ENCODE results near the gene AHDC1.

The AHDC1 gene

DNA sequence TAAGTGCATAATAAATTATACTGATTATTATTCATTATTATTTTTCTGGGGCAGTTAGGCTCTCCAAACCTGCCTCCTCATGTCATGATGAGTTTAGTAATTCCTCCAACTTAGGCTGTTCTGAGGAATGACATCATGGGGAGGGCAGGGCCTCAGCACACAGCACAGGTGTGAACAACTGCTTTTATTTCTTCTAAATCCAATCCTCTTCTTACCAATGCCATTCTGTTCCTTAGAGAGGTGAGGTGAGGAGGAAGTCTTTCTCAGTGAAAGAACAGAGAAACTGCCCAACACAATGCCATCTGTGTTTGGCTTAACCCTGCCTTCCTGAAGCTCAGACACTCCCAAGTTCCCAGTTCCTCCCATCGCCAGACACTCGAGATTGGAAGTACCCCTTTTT lies 68.6 kb downstream of the AHDC1 start:
- DNase-seq (ENCODE audit: low read depth in 4 of 4, low spot score in 1 of 4) = no peak

GRCh38 chr1:27531959-27532685 lies 71.8 kb downstream of the AHDC1 start:
- no peak for DNase-seq (ENCODE audit: low read depth in 4 of 4, low spot score in 1 of 4)

- no peak for DNase-seq (ENCODE audit: low read depth in 4 of 4, low spot score in 1 of 4)
Measured at GRCh38 chr1:27530192-27530591, 73.8 kb downstream of the AHDC1 start.

DNA sequence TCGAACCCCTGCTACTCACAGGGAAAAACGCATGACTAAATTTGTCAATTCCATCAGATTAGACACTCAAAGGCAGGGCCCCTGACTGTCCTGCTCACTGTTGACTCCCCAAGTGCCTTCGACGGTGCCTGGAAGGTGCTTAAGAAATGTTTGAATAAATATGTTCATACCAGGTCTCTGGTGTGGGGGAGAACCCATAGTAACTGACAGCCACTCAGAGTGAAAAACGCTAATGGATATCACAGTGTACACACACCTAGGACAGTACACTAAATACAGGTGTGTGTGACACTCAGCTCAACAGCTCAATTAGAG lies 74.3 kb downstream of the AHDC1 start:
- DNase-seq (ENCODE audit: low read depth in 4 of 4, low spot score in 1 of 4) = no peak

DNA sequence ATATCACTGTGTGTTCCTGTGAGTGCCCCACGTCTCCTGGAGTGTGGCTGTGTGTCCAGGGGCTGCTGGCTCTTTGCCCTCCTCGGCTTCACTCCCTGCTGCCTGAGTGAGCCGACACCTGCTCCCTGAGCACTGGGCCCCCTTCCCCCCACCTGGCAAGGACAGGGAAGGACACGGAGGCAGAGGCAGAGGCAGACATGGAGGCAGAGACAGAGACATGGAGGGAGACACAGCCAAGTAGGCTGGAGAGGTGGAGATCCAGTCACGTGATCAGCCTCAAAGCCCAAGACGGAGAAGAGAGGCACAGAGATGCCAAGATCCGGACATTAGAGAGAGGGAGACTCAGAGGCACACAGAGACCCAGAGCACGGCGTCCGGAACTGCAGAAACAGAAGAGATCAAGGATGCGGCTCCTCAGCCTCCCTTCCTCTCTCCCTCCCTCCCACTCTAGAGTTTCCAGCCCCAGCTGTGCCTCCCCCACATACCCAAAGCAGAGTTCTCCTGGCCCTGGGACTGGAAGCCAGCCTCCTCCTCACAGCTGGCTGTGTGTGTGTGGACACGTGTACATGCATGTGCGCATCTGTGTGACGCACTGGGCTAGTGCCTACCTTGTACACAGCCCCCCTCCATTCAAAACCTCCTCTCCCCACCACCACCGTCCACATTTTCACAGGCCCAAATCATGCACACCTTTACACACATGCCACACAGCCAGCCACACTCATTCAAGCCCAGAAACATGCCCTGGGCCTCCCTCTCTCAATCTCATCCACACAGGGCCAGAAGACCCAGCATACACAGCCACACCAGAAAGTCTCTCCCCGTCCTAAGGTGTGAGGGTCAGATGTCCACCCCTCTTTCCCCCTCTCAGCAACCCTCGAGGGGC lies 74.9 kb downstream of the AHDC1 start:
- DNase-seq (ENCODE audit: low read depth in 4 of 4, low spot score in 1 of 4) = no peak

GRCh38 chr1:27527890-27528817 lies 75.8 kb downstream of the AHDC1 start:
- DNase-seq (ENCODE audit: low read depth in 4 of 4, low spot score in 1 of 4) = peak in 1 of 4 experiments; percentile 30

DNA sequence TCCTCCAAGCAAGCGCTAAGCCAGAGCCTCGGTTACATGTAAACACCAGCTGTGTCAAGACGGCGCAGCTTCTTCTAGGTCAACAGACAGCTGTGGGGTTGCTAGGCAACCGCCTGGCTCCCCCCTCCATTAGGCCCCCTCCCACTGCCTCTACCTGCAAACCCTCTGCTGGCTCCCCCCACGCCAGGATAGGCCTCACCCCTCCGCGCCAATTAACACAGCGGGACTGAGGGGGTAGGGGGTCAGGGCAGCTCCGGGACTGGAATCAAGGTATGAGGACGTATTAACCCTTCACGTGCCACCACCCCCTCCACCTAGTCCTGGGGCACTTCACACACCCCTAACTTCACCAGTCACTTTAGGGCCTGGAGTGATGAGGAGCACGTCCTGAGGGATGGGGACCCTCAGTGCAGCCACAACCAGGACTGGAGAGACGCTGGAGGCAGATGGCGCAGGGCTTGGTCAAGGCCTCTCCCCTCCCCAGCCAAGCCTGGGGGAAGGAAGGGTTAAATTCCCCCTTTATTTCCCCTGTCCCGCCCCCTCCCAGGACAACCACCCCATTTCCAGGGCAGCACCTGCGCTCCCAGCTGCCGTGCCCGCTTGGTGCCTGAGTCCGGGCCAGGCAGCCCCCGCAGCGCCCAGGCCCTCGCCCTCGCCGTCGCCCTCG lies 76.6 kb downstream of the AHDC1 start:
- DNase-seq (ENCODE audit: low read depth in 4 of 4, low spot score in 1 of 4) = no peak

GRCh38 chr1:27526569-27527222 lies 77.2 kb downstream of the AHDC1 start:
- no peak for DNase-seq (ENCODE audit: low read depth in 4 of 4, low spot score in 1 of 4)

GRCh38 chr1:27525296-27526272 lies 78.4 kb downstream of the AHDC1 start:
- DNase-seq (ENCODE audit: low read depth in 4 of 4, low spot score in 1 of 4) = peak in 1 of 4 experiments; percentile 71

DNA sequence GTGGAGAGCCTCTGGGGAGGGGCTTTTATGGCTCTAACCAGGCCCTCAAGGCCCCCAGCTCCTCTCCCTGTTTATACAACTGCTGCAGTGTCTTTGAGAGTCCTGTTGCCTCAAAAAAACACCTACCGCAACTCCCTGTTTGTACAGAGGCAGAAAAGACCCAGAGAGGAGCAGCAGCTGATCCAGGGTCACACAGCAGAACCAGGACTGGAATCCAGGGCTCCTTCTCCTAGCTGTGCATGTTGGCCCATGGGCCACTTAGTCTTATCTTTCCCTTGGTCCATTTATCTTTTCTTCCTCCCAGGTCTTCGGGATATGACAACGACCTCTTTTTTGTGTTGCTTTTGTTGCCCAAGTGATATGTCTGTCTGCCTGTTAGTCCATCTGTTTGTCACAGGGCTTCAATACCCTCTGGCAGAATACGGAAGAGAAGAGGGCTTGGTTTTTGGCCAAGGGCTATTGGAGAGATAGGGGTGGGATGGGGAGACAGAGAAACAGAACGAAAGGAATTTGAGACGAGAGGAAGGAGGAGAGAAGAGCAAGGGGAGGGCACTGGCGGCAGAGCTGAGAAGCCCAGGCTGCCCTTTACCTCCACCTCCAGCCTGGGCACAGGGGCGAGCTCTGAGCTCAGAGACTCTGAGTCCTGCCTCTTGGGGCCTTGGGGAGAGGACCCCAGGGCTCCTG lies 80.5 kb downstream of the AHDC1 start:
- DNase-seq (ENCODE audit: low read depth in 4 of 4, low spot score in 1 of 4) = no peak

DNA sequence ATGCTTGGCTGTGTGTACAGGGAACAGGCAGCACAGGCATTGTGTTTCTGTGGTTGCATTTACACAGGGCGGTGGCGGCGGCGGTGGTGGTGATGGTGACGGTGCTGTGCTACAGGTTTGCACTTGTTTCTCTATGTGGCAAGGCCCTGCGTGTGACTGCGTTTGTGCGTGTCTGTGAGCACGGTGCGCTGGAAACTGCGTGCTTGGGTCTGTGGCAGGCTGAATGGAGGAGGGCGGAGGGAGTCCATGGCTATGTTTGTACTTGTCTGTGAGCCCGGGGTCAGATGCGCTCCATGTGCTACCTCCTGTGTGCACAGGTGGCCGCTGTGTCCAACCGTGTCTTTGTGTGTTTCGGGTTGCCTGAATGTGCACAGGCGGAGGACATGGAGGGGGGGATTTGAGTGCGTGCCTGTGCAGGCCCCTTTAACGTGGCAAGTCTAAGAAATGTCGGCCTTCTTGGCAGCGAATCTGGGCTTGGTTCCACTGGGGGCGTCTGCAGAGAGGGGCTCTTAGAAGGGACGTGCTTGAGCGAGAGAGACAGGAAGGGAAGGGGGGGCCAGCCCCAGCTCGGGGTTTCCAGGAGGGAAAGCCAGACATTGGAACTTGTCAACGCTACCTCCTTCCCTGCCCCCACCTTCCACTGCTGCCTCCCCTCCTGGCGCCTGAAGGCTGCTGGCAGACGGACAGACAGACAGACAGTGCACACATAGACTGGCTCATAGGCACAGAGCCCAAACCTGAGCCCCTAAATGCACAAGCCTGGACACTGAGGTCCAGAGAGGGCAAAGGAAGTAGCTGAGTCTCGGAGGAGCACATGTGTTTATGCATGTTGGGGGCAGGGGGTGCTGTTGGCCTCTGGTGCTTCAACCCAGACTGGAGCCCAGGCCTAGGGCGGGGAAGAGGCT lies 81.3 kb downstream of the AHDC1 start:
- peak in 2 of 4 experiments; percentile 59 to 66 for DNase-seq (ENCODE audit: low read depth in 4 of 4, low spot score in 1 of 4)

DNA sequence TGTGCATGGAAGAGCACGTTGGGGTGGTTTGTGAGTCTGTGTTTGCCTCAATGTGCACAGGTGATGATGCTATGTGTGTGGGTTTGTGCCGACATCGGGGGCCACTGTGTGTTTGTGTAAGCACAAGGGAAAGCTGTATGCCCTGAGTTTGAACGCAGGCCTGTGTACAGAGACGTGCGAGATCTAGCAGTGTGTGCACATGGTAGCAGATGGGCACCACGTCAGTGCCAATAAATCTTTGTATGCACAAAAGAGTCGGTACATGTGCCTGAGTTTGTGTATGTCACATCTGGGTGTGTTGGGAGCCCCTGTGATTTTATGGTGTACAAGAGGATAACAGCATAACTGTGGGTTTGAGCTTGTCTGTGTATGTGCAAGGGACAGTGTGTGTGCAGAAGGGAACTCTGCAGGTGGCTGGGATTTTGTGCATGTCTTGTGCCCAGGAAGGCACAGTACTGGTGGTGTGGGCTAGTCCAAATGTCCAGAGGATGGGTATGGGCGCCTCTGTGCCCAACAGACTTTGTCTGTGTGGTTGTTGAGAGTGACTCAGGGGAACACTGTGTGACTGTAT lies 82.0 kb downstream of the AHDC1 start:
- no peak for DNase-seq (ENCODE audit: low read depth in 4 of 4, low spot score in 1 of 4)

DNA sequence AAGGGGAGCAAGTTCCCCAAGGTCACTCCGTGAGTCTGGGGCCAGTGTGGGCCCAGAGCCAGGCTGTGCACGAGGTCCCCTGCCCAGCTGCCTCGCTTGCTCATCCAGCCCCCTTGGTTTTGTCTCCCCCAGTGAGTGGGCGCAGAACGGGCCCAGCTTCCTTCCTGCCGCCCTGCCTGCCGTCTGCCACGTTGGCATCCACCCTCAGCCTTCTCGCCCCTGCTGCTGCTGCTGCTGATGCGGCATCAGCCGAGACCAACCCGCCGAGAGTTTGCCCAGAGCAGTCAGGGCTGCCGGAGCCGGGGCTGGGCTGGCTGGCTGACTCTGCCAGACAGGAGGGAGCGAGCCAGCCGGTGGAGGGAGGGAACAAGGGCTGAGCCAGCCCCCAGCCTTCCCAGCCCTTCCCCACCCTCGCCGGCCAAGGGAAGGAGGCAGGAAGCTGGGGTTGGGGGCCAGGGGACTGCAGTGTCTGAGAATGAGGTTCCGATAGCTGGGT lies 82.6 kb downstream of the AHDC1 start:
- DNase-seq (ENCODE audit: low read depth in 4 of 4, low spot score in 1 of 4) = peak in 1 of 4 experiments; percentile 37

GRCh38 chr1:27520651-27521050 lies 83.3 kb downstream of the AHDC1 start:
- DNase-seq (ENCODE audit: low read depth in 4 of 4, low spot score in 1 of 4) = no peak

DNA sequence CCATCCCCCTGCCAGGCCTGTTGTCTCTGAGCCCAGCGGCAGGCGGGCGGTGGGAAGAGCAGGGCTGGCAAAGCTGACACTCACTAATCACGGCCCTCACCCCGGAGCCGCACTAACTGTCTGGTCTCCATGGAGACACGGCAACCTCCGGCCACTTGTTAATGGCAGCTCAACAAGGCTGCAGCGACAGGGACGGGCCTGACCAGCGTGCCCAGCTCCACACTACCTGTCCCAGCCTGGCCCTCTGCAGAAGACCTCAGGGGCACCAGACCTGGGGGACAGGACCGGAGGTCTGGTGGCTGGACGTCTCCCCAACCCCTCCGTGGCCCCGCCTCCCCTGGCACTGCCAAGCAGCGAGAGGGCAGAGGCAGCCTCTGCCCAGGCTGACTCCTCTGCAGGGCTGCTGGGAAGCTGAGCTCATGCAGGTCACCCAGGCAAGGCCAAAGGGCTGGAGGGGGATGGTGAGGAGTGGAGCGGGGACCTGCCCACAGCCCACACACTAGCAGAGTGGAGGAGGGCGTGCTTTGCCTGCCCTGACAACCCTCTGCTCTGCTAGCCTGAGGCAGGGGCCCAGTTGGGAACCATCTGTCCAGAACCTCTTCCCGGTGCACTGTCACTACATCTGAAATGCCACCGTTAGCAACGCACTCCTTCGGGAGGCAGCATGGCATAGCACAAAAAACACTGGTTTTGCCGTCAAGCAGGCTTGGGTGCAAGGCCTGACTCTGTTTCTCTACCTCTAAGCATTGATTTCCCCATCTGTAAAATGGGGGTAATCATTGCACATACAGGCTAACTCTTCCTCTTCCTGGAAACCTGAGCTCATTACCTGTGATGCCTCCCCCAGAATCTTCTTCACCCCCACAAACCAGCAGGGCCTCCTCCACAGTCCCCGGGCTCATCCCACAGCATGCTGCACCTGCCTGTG lies 84.3 kb downstream of the AHDC1 start:
- no peak for DNase-seq (ENCODE audit: low read depth in 4 of 4, low spot score in 1 of 4)

DNA sequence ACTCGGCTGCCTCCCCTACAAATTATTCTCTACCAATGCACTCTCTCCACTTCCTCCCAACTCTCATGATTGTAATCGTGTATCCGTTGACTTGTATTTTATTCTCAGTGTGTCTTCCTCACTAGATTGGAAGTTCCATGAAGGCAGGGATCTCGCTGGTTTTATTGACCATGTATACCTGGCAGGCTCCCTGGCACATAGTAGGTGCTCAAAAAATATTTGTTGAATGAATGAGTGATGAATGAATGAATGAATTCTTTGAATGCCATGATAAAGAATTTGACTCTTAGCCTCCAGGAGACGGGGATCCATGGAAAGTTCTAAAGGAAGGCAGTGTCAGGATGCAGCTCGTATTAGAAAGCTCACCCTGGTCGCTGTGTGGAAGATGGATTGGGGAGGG lies 85.1 kb downstream of the AHDC1 start:
- no peak for DNase-seq (ENCODE audit: low read depth in 4 of 4, low spot score in 1 of 4)
